Uterus (tissue), 4 donors: Measurements from ENCODE around the gene TMEM252. TPM values are rescaled to one million over a fixed set of nuclear protein-coding genes. Genes with fewer than 3 reads are reported as not detected.
A peak's percentile ranks its signal among the peaks of the same experiment; 100 is the strongest.

ENCODE experiments used
- DNase-seq, 2 donors: peaks; one replicate each; pipeline ENCODE4 v3.0.0-alpha.2; 2019 to 2020
- H3K27ac ChIP-seq, 2 donors: fragments of 200-600 bp; sonication (generic); 1 replicate in 1 of 2; 2 replicates in 1 of 2; pipeline ENCODE4 v1.5.1; 2016 to 2018
- H3K27me3 ChIP-seq, 2 donors: fragments of 200-600 bp; sonication (generic); one replicate each; pipeline ENCODE4 v1.5.1; 2018 to 2019; ENCODE audit warnings: control low read depth in 1 of 2
- H3K36me3 ChIP-seq, 2 donors: fragments of 200-600 bp; sonication (generic); one replicate each; pipeline ENCODE4 v1.5.1; 2019; ENCODE audit warnings: control low read depth in 1 of 2
- H3K4me1 ChIP-seq, 2 donors: fragments of 200-600 bp; sonication (generic); one replicate each; pipeline ENCODE4 v1.5.1; 2018 to 2019; ENCODE audit warnings: control low read depth in 1 of 2
- H3K4me3 ChIP-seq, 2 donors: fragments of 200-600 bp; sonication (generic); 1 replicate in 1 of 2; 2 replicates in 1 of 2; pipeline ENCODE4 v1.5.1; 2018 to 2019; ENCODE audit warnings: mild to moderate bottlenecking in 1 of 2
- H3K9me3 ChIP-seq, 2 donors: fragments of 200-600 bp; sonication (generic); one replicate each; pipeline ENCODE4 v1.5.1; 2019; ENCODE audit warnings: control low read depth in 1 of 2
- CTCF ChIP-seq, 4 experiments: fragments of 200-600 bp in 2 of 4; fragments of 450-650 bp in 2 of 4; sonication (generic) in 2 of 4; IDR thresholded peaks; one replicate each; pipeline ENCODE4 v1.5.1; 2016 to 2019; ENCODE audit warnings: antibody characterized with exemption in 4 of 4, mild to moderate bottlenecking in 2 of 4, moderate library complexity in 1 of 4
- POLR2A ChIP-seq, 2 donors: fragments of 450-650 bp; IDR thresholded peaks; one replicate each; pipeline ENCODE4 v1.6.1; 2016; ENCODE audit warnings: antibody characterized with exemption in 2 of 2, mild to moderate bottlenecking in 1 of 2, moderate library complexity in 1 of 2
- intact Hi-C: fragments of 100-400 bp; cut with DNase I; formaldehyde crosslinking; loops from one replicate; pipeline ENCODE4 v1.15.1; 2023; ENCODE audit warnings: low total_unique reads
- total RNA-seq, 4 donors: library from RNA; depleted of rRNA in 3 of 4; stranded (reverse); fragments of >200 nt in 3 of 4; gene quantifications; one replicate each; pipeline versions ENCODE4 v1.1.0 to v1.2.4, GENCODE V29; 2014 to 2023
- donor health status: DM: yes; HTN: yes; CAD: no.

Gene TMEM252
- total RNA-seq, 4 donors from 2014 or later, result 0.69 TPM; not detected in 3

DNA sequence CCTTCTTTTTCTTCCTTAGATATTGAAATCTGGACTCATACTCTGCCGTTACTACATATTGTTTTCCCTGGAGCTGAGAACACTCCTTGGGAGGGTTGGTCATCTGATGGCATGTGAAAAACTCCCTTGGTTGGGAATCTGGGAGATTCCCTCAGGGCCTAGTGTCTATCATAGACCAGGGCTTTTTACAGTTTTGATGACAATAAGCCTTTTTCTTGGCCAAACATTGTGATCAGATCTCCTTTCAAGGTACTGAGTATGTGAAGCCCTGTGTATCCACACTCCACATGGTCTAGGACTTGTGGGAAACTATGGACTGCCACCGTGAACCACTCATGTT lies 32.9 kb downstream of the TMEM252 start:
- no peaks in the 10 kb centered on the region for H3K36me3 ChIP-seq
- no peak overlapping the region for H3K4me3 ChIP-seq
- no peaks in the 10 kb centered on the region for H3K27me3 ChIP-seq
- DNase-seq, result no peak
- H3K27ac ChIP-seq, result peak overlapping the region; percentile 81 to 90
- no peak for TF ChIP-seq POLR2A (IDR thresholded peaks at IDR 0.05)
- intact Hi-C loops, result no loop called here
- peaks cover 8 to 11% of the 10 kb centered on the region in 2 donors for H3K4me1 ChIP-seq
- no peaks in the 10 kb centered on the region for H3K9me3 ChIP-seq

- Histone ChIP-seq H3K27ac (peak overlapping the region; percentile 81 to 90), H3K4me1 (peaks cover 8 to 11% of the 10 kb centered on the region in 2 donors), H3K27me3 (no peaks in the 10 kb centered on the region)
These were observed 33.4 kb downstream of the TMEM252 start for GRCh38 chr9:68507130-68507805.

DNA sequence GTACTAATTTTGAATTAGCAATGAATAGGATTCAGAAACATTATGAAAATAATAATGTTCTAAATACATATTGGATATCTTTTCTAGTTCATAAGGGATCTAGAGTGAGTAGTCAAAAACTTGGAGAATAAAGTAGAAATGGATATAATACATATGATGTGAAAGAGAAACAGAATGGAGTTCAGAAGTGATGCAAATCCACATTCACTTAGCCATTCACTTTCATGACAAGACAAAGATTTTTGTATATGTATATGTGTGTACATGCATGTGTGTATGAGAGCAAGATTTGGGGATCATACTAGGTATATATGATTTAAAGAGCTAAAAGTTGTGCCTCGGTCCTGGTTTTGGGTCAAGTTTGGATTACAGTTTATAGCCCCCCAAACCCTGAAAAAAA lies 34.1 kb downstream of the TMEM252 start:
- intact Hi-C loops, result no loop called here
- H3K4me3 ChIP-seq, result no peak overlapping the region
- peak overlapping the region; percentile 81 to 90 for H3K27ac ChIP-seq
- no peaks in the 10 kb centered on the region for H3K27me3 ChIP-seq
- H3K4me1 ChIP-seq, result peaks cover 10 to 11% of the 10 kb centered on the region in 2 donors
- TF ChIP-seq CTCF (IDR thresholded peaks at IDR 0.05) (no peak), POLR2A (IDR thresholded peaks at IDR 0.05) (no peak)
- no peaks in the 10 kb centered on the region for H3K36me3 ChIP-seq
- no peaks in the 10 kb centered on the region for H3K9me3 ChIP-seq
- no peak for DNase-seq

More at GRCh38 chr9:68507130-68507805, 33.4 kb downstream of the TMEM252 start:
- no peaks in the 10 kb centered on the region for H3K36me3 ChIP-seq
- no peak overlapping the region for H3K4me3 ChIP-seq
- TF ChIP-seq CTCF (IDR thresholded peaks at IDR 0.05), result peak; percentile 64 to 79 (median 76)
- no peak for TF ChIP-seq POLR2A (IDR thresholded peaks at IDR 0.05)
- intact Hi-C loops, result no loop called here
- DNase-seq, result peak in 1 of 2 donors; percentile 52
- H3K9me3 ChIP-seq, result no peaks in the 10 kb centered on the region

DNA sequence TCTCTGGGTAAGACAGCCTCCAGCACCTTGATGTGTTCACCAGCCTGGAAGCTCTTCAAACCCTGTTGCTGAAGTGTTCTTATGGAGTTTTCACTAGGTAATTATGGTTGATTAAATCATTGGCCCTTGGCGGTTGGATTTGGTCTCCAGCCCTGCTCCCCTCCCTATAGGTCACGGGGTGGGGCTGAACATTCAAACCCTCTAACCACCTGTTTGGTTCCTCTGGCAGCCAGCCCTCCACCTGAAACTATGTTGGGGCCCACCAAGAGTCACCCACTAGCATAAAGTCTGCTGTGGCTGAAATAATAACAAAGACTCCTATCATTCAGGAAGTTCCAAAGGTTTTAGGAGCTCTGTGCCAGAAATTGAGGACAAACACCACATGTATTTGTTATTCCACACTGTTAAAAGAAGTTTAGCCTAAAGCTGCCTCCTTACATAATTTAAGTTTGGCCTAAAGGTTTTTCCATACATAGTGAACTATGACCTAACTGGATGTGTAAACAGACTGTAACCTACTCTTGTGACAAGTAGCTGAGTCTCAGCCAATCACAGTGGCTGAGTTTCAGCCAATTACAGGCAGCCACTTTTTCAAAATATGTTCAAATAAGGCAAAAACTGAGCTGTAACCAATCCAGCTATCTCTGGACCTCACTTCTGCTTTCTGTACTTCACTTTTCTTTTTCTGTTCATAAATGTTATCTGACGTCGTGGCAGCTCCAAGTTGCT lies 34.8 kb downstream of the TMEM252 start:
- Histone ChIP-seq H3K27ac (peak overlapping the region; percentile 81 to 90), H3K36me3 (no peaks in the 10 kb centered on the region), H3K27me3 (no peaks in the 10 kb centered on the region), H3K4me1 (peaks cover 10 to 11% of the 10 kb centered on the region in 2 donors), H3K4me3 (no peak overlapping the region), H3K9me3 (no peaks in the 10 kb centered on the region)
- DNase-seq, result peak in 1 of 2 donors; percentile 29
- TF ChIP-seq CTCF (IDR thresholded peaks at IDR 0.05) (no peak), POLR2A (IDR thresholded peaks at IDR 0.05) (no peak)
- intact Hi-C loops, result no loop called here

- no peaks in the 10 kb centered on the region for H3K36me3 ChIP-seq
- H3K27ac ChIP-seq, result peak overlapping the region; percentile 84 to 90
- no peaks in the 10 kb centered on the region for H3K9me3 ChIP-seq
- DNase-seq, result no peak
- no peak overlapping the region for H3K4me3 ChIP-seq
- intact Hi-C loops, result no loop called here
- TF ChIP-seq POLR2A (IDR thresholded peaks at IDR 0.05) (no peak), CTCF (IDR thresholded peaks at IDR 0.05) (no peak)
- H3K4me1 ChIP-seq, result peaks cover 2 to 11% of the 10 kb centered on the region in 2 donors
- no peaks in the 10 kb centered on the region for H3K27me3 ChIP-seq
These were observed 38.4 kb downstream of the TMEM252 start for GRCh38 chr9:68502279-68502678.
